Measurements from ENCODE around the gene VTCN1. TPM values are rescaled to one million over a fixed set of nuclear protein-coding genes. Genes with fewer than 3 reads are reported as not detected.

Gene VTCN1
- total RNA-seq, 6 experiments from 2014 or later = 0.28 to 0.89 (median 0.39) TPM; not detected in 1

DNA sequence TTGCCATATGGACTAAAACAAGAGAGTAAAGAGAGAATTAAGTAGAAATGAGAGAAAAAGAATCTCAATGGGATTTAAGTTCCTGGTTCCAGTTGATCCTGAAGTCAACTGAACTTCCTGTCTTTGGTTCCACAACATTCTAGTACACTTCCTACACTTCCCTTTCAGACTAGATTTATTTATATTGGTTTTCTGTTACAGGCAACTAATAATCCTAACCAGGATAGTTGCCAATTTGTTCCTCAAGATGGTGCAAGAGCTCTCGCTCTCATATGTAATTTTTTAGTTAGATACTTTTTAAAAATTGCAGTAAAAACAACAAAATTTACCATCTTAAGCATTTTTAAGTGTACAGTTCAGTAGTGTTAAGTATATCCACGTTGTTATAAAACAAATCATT is 60.4 kb downstream of the VTCN1 start:
- H3K36me3 ChIP-seq = no peaks in the 10 kb centered on the region
- H3K4me1 ChIP-seq = no peaks in the 10 kb centered on the region
- H3K9me3 ChIP-seq = no peaks in the 10 kb centered on the region
- ATAC-seq (no peak), DNase-seq (no peak)
- H3K27ac ChIP-seq = no peak overlapping the region
- no peaks in the 10 kb centered on the region for H3K27me3 ChIP-seq
- intact Hi-C loops (cut with DNase I) = no loop called here
- WGBS (ENCODE audit: insufficient coverage, low coverage, low lambda C conversion rate, missing lambda C conversion rate) = 62% methylated on average over 2 of the region's 2 CpGs
- H3K4me3 ChIP-seq = no peak overlapping the region
- TF ChIP-seq CTCF (IDR thresholded peaks at IDR 0.05) (no peak), POLR2A (IDR thresholded peaks at IDR 0.05) (no peak)

- Histone ChIP-seq H3K4me1 (no peaks in the 10 kb centered on the region), H3K36me3 (no peaks in the 10 kb centered on the region), H3K9me3 (no peaks in the 10 kb centered on the region), H3K27ac (no peak overlapping the region), H3K4me3 (no peak overlapping the region), H3K27me3 (no peaks in the 10 kb centered on the region)
- TF ChIP-seq POLR2A (IDR thresholded peaks at IDR 0.05) = no peak
- no peak for TF ChIP-seq CTCF (IDR thresholded peaks at IDR 0.05)
- 57% methylated on average over 5 of the region's 5 CpGs for WGBS (ENCODE audit: insufficient coverage, low coverage, low lambda C conversion rate, missing lambda C conversion rate)
- ATAC-seq = no peak
- DNase-seq = no peak
- intact Hi-C loops (cut with DNase I) = no loop called here
Observed at GRCh38 chr1:117147856-117148588, 62.7 kb downstream of the VTCN1 start.

DNA sequence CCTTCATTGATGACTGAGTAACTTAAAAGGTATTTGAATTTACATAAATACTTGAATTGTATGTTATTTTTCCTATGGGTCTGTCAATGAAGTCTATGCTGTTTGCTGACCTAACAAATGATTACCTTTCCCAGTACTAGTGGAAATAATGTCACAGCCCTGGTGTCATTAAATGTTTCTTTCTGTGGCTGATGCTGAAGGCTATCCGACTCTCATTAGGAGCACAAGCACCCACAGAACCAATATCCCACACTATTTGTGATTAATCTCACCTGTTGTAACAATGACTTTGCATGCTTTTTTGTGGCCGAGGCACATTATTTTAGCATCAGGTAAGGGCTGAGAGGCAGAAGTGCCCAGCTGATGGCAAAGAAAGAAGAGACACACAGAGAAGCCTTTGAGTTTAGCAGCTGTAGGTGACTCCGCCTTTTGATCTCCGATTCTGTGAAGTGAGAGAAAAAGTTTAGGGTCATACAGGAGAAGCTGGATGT is 63.3 kb downstream of the VTCN1 start:
- H3K27ac ChIP-seq = no peak overlapping the region
- no peak for ATAC-seq
- TF ChIP-seq POLR2A (IDR thresholded peaks at IDR 0.05) = no peak
- TF ChIP-seq CTCF (IDR thresholded peaks at IDR 0.05) = no peak
- H3K4me1 ChIP-seq = no peaks in the 10 kb centered on the region
- no peak overlapping the region for H3K4me3 ChIP-seq
- 71% methylated on average over 3 of the region's 4 CpGs for WGBS (ENCODE audit: insufficient coverage, low coverage, low lambda C conversion rate, missing lambda C conversion rate)
- intact Hi-C loops (cut with DNase I) = no loop called here
- no peaks in the 10 kb centered on the region for H3K36me3 ChIP-seq
- no peak for DNase-seq
- no peaks in the 10 kb centered on the region for H3K9me3 ChIP-seq
- no peaks in the 10 kb centered on the region for H3K27me3 ChIP-seq

GRCh38 chr1:117146575-117147340 is 64.0 kb downstream of the VTCN1 start:
- Histone ChIP-seq H3K27me3 (no peaks in the 10 kb centered on the region), H3K27ac (no peak overlapping the region), H3K4me3 (no peak overlapping the region), H3K9me3 (no peaks in the 10 kb centered on the region), H3K4me1 (no peaks in the 10 kb centered on the region), H3K36me3 (no peaks in the 10 kb centered on the region)
- peak in 1 of 4 donors; percentile 33 for ATAC-seq
- WGBS (ENCODE audit: insufficient coverage, low coverage, low lambda C conversion rate, missing lambda C conversion rate) = 62% methylated on average over 8 of the region's 8 CpGs
- no peak for DNase-seq
- TF ChIP-seq POLR2A (IDR thresholded peaks at IDR 0.05) = no peak
- intact Hi-C loops (cut with DNase I) = no loop called here

DNA sequence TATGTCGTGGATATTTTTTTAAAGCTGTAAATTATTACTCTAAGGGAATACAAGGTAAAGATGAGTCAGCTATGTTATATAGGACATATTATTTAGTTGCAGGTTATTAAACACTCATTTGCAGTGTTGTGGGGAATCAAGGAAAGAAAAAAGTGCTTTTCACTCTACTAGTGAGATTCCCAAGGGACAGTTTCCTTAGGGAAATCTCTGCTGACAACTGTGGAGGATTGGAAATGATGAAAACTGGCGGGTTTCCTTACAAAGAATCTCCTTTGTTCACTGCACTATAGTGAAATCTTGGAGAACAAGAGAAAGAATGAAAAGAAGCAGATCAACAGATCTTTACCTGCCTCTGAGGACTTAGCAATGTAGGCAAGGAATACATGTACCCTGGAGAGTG is 64.7 kb downstream of the VTCN1 start:
- Histone ChIP-seq H3K9me3 (no peaks in the 10 kb centered on the region), H3K4me1 (no peaks in the 10 kb centered on the region), H3K27me3 (no peaks in the 10 kb centered on the region), H3K36me3 (no peaks in the 10 kb centered on the region), H3K4me3 (no peak overlapping the region), H3K27ac (no peak overlapping the region)
- intact Hi-C loops (cut with DNase I) = no loop called here
- ATAC-seq = no peak
- TF ChIP-seq CTCF (IDR thresholded peaks at IDR 0.05) (no peak), POLR2A (IDR thresholded peaks at IDR 0.05) (no peak)
- 63% methylated on average over 2 of the region's 2 CpGs for WGBS (ENCODE audit: insufficient coverage, low coverage, low lambda C conversion rate, missing lambda C conversion rate)
- DNase-seq = no peak
